Keratinocyte (primary cell): ENCODE results near the gene BMP8B. TPM values are rescaled to one million over a fixed set of nuclear protein-coding genes. Genes with fewer than 3 reads are reported as not detected.
"Not testable (repeated sequence)": the region's sequence is repeated elsewhere in the genome, so short reads cannot be mapped to it uniquely, and the experiment has no call there.

Experiments used
- DNase-seq: peaks from one replicate; pipeline ENCODE4 v3.0.0-alpha.2; 2011; ENCODE audit warnings: low read depth, missing footprints, low spot score
- FAIRE-seq: peaks from 2 replicates; lab custom pipeline; 2011; peaks lifted over from hg19 to GRCh38; lab: Jason Lieb, UNC
- H2AFZ ChIP-seq: 2 replicates; pipeline ENCODE4 v1.6.0; 2012; ENCODE audit warnings: low read length, control low read depth, inconsistent platforms; ENCODE audit not compliant: control insufficient read depth
- H3K27ac ChIP-seq: 2 replicates; pipeline ENCODE4 v1.5.1; 2011; ENCODE audit warnings: low read length; ENCODE audit not compliant: control insufficient read depth, insufficient read depth
- H3K27me3 ChIP-seq: 3 replicates; pipeline ENCODE4 v1.6.0; 2011; ENCODE audit warnings: low read length; ENCODE audit not compliant: control insufficient read depth, insufficient read depth; ENCODE audit errors: extremely low read depth
- H3K36me3 ChIP-seq, 2 experiments: 2 replicates in 1 of 2; 3 replicates in 1 of 2; pipeline ENCODE4 v1.5.1; 2011; ENCODE audit warnings: low read length in 2 of 2, mild to moderate bottlenecking in 1 of 2; ENCODE audit not compliant: control insufficient read depth in 2 of 2, insufficient read depth in 2 of 2; ENCODE audit errors: extremely low read depth in 1 of 2
- H3K4me1 ChIP-seq: 3 replicates; pipeline ENCODE4 v1.5.1; 2011; ENCODE audit warnings: low read length; ENCODE audit not compliant: control insufficient read depth, insufficient read depth; ENCODE audit errors: extremely low read depth
- H3K4me2 ChIP-seq: 3 replicates; pipeline ENCODE4 v1.6.0; 2011; ENCODE audit warnings: low read depth, low read length; ENCODE audit not compliant: control insufficient read depth, insufficient read depth; ENCODE audit errors: extremely low read depth
- H3K4me3 ChIP-seq, 3 experiments: fragments of 200-600 bp in 1 of 3; sonication (generic) in 1 of 3; 2 replicates in 2 of 3; 3 replicates in 1 of 3; pipeline ENCODE4 v1.5.1; 2011 to 2016; ENCODE audit warnings: low read length in 3 of 3, mild to moderate bottlenecking in 3 of 3, control low read depth in 2 of 3, inconsistent platforms in 1 of 3, low read depth in 1 of 3, mixed read lengths in 1 of 3, mixed run types in 1 of 3, moderate library complexity in 1 of 3; ENCODE audit not compliant: control insufficient read depth in 2 of 3, insufficient read depth in 2 of 3; ENCODE audit errors: extremely low read depth in 1 of 3
- H3K79me2 ChIP-seq: 2 replicates; pipeline ENCODE4 v1.6.0; 2012; ENCODE audit warnings: low read length; ENCODE audit not compliant: control insufficient read depth, insufficient read depth
- H3K9ac ChIP-seq: 3 replicates; pipeline ENCODE4 v1.6.0; 2011; ENCODE audit warnings: low read length; ENCODE audit not compliant: control insufficient read depth, insufficient read depth; ENCODE audit errors: extremely low read depth
- H3K9me1 ChIP-seq: 3 replicates; pipeline ENCODE4 v1.6.0; 2011; ENCODE audit warnings: low read length; ENCODE audit not compliant: control insufficient read depth, insufficient read depth; ENCODE audit errors: extremely low read depth
- H3K9me3 ChIP-seq: 2 replicates; pipeline ENCODE4 v1.5.1; 2012; ENCODE audit warnings: low read depth, low read length; ENCODE audit not compliant: control insufficient read depth
- H4K20me1 ChIP-seq: 3 replicates; pipeline ENCODE4 v1.6.0; 2011; ENCODE audit warnings: low read length; ENCODE audit not compliant: control insufficient read depth, insufficient read depth; ENCODE audit errors: extremely low read depth
- EZH2 ChIP-seq: IDR thresholded peaks from one replicate; pipeline ENCODE4 v1.6.1; 2012; ENCODE audit warnings: inconsistent platforms, mild to moderate bottlenecking, low read length, moderate library complexity
- dilution Hi-C: fragments of 300-500 bp; cut with MboI; formaldehyde crosslinking; loops from one replicate; pipeline ENCODE4 v1.7.0; 2020; ENCODE audit warnings: low sequenced_read_pairs; ENCODE audit not compliant: extremely low pct_ligation_motif_present
- polyA plus RNA-seq, 5 experiments: library from polyadenylated mRNA; depleted of rRNA in 3 of 5; stranded (reverse) in 3 of 5; stranded (forward) in 1 of 5; unstranded in 1 of 5; fragments of >200 nt; gene quantifications; 1 replicate in 1 of 5; 2 replicates in 3 of 5; 3 replicates in 1 of 5; pipeline versions ENCODE4 v1.2.1 to v1.2.3, GENCODE V29; 2011 to 2012; ENCODE audit warnings: missing spikeins in 2 of 5, low read depth in 1 of 5, low replicate concordance in 1 of 5
- TF ChIP-seq, protein P1 (sequence below), 3 experiments: IDR thresholded peaks in 1 of 3; conservative IDR thresholded peaks in 1 of 3; optimal IDR thresholded peaks in 1 of 3; 2 replicates in 2 of 3; 3 replicates in 1 of 3; pipeline versions ENCODE3 to v1.5.1; 2011; ENCODE audit warnings: low read length in 3 of 3, mild to moderate bottlenecking in 3 of 3, moderate library complexity in 2 of 3, control low read depth in 1 of 3, inconsistent platforms in 1 of 3; ENCODE audit not compliant: insufficient read depth in 2 of 3; ENCODE audit errors: extremely low read depth in 1 of 3

Gene BMP8B
- polyA plus RNA-seq, 1 donor (not counting 4 experiments of a cell fraction or from before 2014, with no cell fraction given) = 0.04 TPM

DNA sequence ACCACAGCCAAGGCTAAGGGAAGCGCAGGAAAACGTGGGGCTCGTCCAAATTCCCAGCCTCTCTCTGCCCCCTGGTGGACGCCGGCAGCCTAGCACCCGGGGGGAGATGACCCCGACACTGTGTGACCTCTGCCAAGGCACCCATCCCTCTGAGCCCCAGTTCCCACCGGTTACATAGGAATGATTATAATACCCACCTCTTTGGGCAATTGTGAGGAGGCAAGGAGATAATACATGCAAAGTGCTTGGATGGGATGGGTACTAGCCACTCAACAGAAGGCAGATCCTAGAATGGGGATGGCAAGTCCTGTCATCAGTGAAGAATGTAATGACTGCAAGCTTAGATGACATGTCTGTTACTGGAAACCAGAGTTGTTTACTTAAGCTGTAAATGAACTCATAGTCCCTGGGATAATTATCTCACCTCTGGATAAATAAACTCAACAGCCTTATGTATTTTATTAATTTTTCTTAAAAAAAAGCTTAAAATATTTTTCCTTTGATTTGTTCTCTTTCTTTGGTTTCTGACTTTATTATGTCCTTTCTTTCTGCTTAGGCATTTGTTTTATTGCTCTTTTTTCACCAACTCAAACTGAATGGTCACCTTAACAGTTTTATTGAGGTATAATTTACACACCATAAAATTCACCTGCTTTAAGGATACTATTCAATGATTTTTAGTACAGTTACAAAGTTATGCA is 11.3 kb upstream of the BMP8B start:
- H3K9me3 ChIP-seq = no peaks in the 10 kb centered on the region
- peaks cover 16% of the 10 kb centered on the region for H3K4me1 ChIP-seq
- no peaks in the 10 kb centered on the region for H3K27me3 ChIP-seq
- H3K79me2 ChIP-seq = no peaks in the 10 kb centered on the region
- peak overlapping the region; percentile 26 for H3K9ac ChIP-seq
- H3K36me3 ChIP-seq = no peaks in the 10 kb centered on the region
- peak; percentile 71 for DNase-seq
- no peak for TF ChIP-seq EZH2
- TF ChIP-seq, protein P1, sequence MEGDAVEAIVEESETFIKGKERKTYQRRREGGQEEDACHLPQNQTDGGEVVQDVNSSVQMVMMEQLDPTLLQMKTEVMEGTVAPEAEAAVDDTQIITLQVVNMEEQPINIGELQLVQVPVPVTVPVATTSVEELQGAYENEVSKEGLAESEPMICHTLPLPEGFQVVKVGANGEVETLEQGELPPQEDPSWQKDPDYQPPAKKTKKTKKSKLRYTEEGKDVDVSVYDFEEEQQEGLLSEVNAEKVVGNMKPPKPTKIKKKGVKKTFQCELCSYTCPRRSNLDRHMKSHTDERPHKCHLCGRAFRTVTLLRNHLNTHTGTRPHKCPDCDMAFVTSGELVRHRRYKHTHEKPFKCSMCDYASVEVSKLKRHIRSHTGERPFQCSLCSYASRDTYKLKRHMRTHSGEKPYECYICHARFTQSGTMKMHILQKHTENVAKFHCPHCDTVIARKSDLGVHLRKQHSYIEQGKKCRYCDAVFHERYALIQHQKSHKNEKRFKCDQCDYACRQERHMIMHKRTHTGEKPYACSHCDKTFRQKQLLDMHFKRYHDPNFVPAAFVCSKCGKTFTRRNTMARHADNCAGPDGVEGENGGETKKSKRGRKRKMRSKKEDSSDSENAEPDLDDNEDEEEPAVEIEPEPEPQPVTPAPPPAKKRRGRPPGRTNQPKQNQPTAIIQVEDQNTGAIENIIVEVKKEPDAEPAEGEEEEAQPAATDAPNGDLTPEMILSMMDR (optimal IDR thresholded peaks at IDR 0.05 in 1 of 3, IDR thresholded peaks at IDR 0.05 in 1 of 3, conservative IDR thresholded peaks at IDR 0.05 in 1 of 3; ENCODE audit: extremely low read depth in 1 of 3, insufficient read depth in 2 of 3, low read length in 3 of 3) = peak; percentile 80 to 92 (median 89)
- H3K27ac ChIP-seq = peak overlapping the region; percentile 26
- dilution Hi-C loops = no loop called here
- H4K20me1 ChIP-seq = no peaks in the 10 kb centered on the region
- FAIRE-seq = peak; percentile 80
- H2AFZ ChIP-seq = peak overlapping the region; percentile 70
- H3K4me2 ChIP-seq = peak overlapping the region; percentile 73
- peak overlapping the region in 1 of 3 experiments; percentile 23 for H3K4me3 ChIP-seq
- H3K9me1 ChIP-seq = no peaks in the 10 kb centered on the region

GRCh38 chr1:39798859-39799769 is 10.4 kb upstream of the BMP8B start:
- H3K27me3 ChIP-seq, H3K79me2 ChIP-seq, DNase-seq, H4K20me1 ChIP-seq, H3K9me1 ChIP-seq, dilution Hi-C loops, H3K36me3 ChIP-seq, H3K9me3 ChIP-seq, H3K4me3 ChIP-seq: not testable (repeated sequence)
- peak overlapping the region; percentile 26 for H3K9ac ChIP-seq
- FAIRE-seq = peak; percentile 96
- H3K4me2 ChIP-seq = peak overlapping the region; percentile 73
- TF ChIP-seq, protein P1 (optimal IDR thresholded peaks at IDR 0.05 in 1 of 3, IDR thresholded peaks at IDR 0.05 in 1 of 3, conservative IDR thresholded peaks at IDR 0.05 in 1 of 3; ENCODE audit: extremely low read depth in 1 of 3, insufficient read depth in 2 of 3, low read length in 3 of 3) = peak; percentile 34 to 59 (median 39)
- H3K27ac ChIP-seq = peak overlapping the region; percentile 24
- peak overlapping the region; percentile 83 for H2AFZ ChIP-seq
- peaks cover 16% of the 10 kb centered on the region for H3K4me1 ChIP-seq
